Endothelial cell of umbilical vein (primary cell): ENCODE measurements around the gene NCOA3. TPM values are rescaled to one million over a fixed set of nuclear protein-coding genes. Genes with fewer than 3 reads are reported as not detected.
"Not testable (repeated sequence)": the region's sequence is repeated elsewhere in the genome, so short reads cannot be mapped to it uniquely, and the experiment has no call there.

Source experiments
- BruUV-seq: library from RNA; stranded (reverse); fragments of 400-500 nt; replicated peaks from 2 replicates; lab custom pipeline; 2021; lab: Mats Ljungman, UMichigan
- CTCF ChIA-PET: fragments of 300-600, 350-600 bp; sonication (Branson Sonifier 250); formaldehyde crosslinking; loops from one replicate; lab custom pipeline; 2021; ENCODE audit warnings: antibody characterized with exemption, inconsistent platforms; lab: Charles Lee
- POLR2A ChIA-PET: fragments of 300-600, 350-600 bp; sonication (Branson Sonifier 250); formaldehyde crosslinking; loops from one replicate; lab custom pipeline; 2021; ENCODE audit warnings: antibody characterized with exemption, inconsistent platforms; lab: Charles Lee
- DNase-seq: peaks from one replicate; pipeline ENCODE4 v3.0.0-alpha.2; 2011; ENCODE audit warnings: low read depth, low spot score
- FAIRE-seq: peaks from 2 replicates; lab custom pipeline; 2011; peaks lifted over from hg19 to GRCh38; lab: Jason Lieb, UNC
- H2AFZ ChIP-seq: 2 replicates; pipeline ENCODE4 v1.6.0; 2012; ENCODE audit warnings: low read depth, low read length, control low read depth, inconsistent platforms
- H3K27ac ChIP-seq: 2 replicates; pipeline ENCODE4 v1.5.1; 2011; ENCODE audit warnings: low read depth, mild to moderate bottlenecking, control low read depth, low read length, moderate library complexity; ENCODE audit not compliant: insufficient read depth
- H3K27me3 ChIP-seq, 2 experiments: 2 replicates each; pipeline versions ENCODE4 v1.6.0 to v1.6.1; 2011; ENCODE audit warnings: low read length in 2 of 2, mixed read lengths in 1 of 2; ENCODE audit not compliant: control insufficient read depth in 2 of 2, insufficient read depth in 2 of 2
- H3K36me3 ChIP-seq, 2 experiments: 2 replicates in 1 of 2; 3 replicates in 1 of 2; pipeline ENCODE4 v1.5.1; 2011; ENCODE audit warnings: low read length in 2 of 2, mild to moderate bottlenecking in 1 of 2, moderate library complexity in 1 of 2; ENCODE audit not compliant: control insufficient read depth in 2 of 2, insufficient read depth in 2 of 2; ENCODE audit errors: extremely low read depth in 1 of 2
- H3K4me1 ChIP-seq: 3 replicates; pipeline ENCODE4 v1.5.1; 2011; ENCODE audit warnings: mild to moderate bottlenecking, low read length; ENCODE audit not compliant: control insufficient read depth, insufficient read depth; ENCODE audit errors: extremely low read depth
- H3K4me2 ChIP-seq: 2 replicates; pipeline ENCODE4 v1.6.1; 2011; ENCODE audit warnings: low read length, control low read depth, mixed read lengths; ENCODE audit not compliant: insufficient read depth
- H3K4me3 ChIP-seq, 3 experiments: fragments of 200-600 bp in 1 of 3; sonication (generic), shearing (Covaris generic) in 1 of 3; replicated peaks in 1 of 3; 2 replicates each; pipeline ENCODE4 v1.5.1; 2011 to 2016; ENCODE audit warnings: control low read depth in 3 of 3, low read length in 3 of 3, mild to moderate bottlenecking in 2 of 3, inconsistent platforms in 1 of 3, low read depth in 1 of 3, moderate library complexity in 1 of 3; ENCODE audit not compliant: insufficient read depth in 1 of 3
- H3K79me2 ChIP-seq: 2 replicates; pipeline ENCODE4 v1.6.0; 2012; ENCODE audit warnings: low read length, inconsistent platforms; ENCODE audit not compliant: control insufficient read depth, insufficient read depth
- H3K9ac ChIP-seq: replicated peaks from 2 replicates; pipeline ENCODE3; 2011; ENCODE audit warnings: low read length, control low read depth; ENCODE audit not compliant: insufficient read depth; ENCODE audit errors: extremely low read depth
- H3K9me1 ChIP-seq: replicated peaks from 3 replicates; pipeline ENCODE4 v1.6.0; 2011; ENCODE audit warnings: mild to moderate bottlenecking, low read length; ENCODE audit not compliant: control insufficient read depth, insufficient read depth; ENCODE audit errors: extremely low read depth
- H3K9me3 ChIP-seq: replicated peaks from 2 replicates; pipeline ENCODE4 v1.5.1; 2012; ENCODE audit warnings: low read length, inconsistent platforms; ENCODE audit not compliant: control insufficient read depth, insufficient read depth
- H4K20me1 ChIP-seq: replicated peaks from 2 replicates; pipeline ENCODE3; 2011; ENCODE audit warnings: mild to moderate bottlenecking, low read length; ENCODE audit not compliant: control insufficient read depth, insufficient read depth; ENCODE audit errors: extremely low read depth
- EZH2 ChIP-seq: IDR thresholded peaks from 2 replicates; pipeline ENCODE4 v1.6.1; 2012; ENCODE audit warnings: borderline replicate concordance, low read depth, mild to moderate bottlenecking, moderate library complexity, low read length, inconsistent platforms; ENCODE audit not compliant: severe bottlenecking
- FOS ChIP-seq: IDR thresholded peaks from 2 replicates; pipeline ENCODE4 v1.6.1; 2011; ENCODE audit warnings: mild to moderate bottlenecking, low read length, moderate library complexity, borderline replicate concordance; ENCODE audit not compliant: insufficient read depth
- GATA2 ChIP-seq: IDR thresholded peaks from 2 replicates; pipeline ENCODE4 v1.7.0; 2011; ENCODE audit warnings: low read depth, mild to moderate bottlenecking, moderate library complexity, mixed read lengths, low read length; ENCODE audit not compliant: insufficient read length, insufficient read depth
- JUN ChIP-seq: IDR thresholded peaks from 2 replicates; pipeline ENCODE4 v1.6.1; 2011; ENCODE audit warnings: borderline replicate concordance, low read depth; ENCODE audit not compliant: insufficient read length, insufficient read depth
- MYC ChIP-seq: IDR thresholded peaks from one replicate; pipeline ENCODE4 v1.6.1; 2011; ENCODE audit warnings: mild to moderate bottlenecking, low read depth, low read length
- POLR2A ChIP-seq: IDR thresholded peaks from 2 replicates; pipeline ENCODE4 v1.6.1; 2012; ENCODE audit warnings: low read depth, mild to moderate bottlenecking, control low read depth, low read length
- POLR2AphosphoS5 ChIP-seq: IDR thresholded peaks from 2 replicates; pipeline ENCODE4 v1.6.1; 2012; ENCODE audit warnings: low read depth, mild to moderate bottlenecking, control low read depth, low read length, moderate library complexity; ENCODE audit not compliant: insufficient read depth
- dilution Hi-C: fragments of 300-500 bp; cut with MboI; formaldehyde crosslinking; loops from one replicate; pipeline ENCODE4 v1.15.0; 2019; ENCODE audit warnings: low sequenced_read_pairs; ENCODE audit not compliant: extremely low pct_ligation_motif_present
- intact Hi-C: fragments of 100-400 bp; cut with micrococcal nuclease; formaldehyde crosslinking; loops from one replicate; pipeline ENCODE4 v1.10.0; 2022
- polyA plus RNA-seq, 4 experiments: library from polyadenylated mRNA; depleted of rRNA in 3 of 4; stranded (reverse) in 3 of 4; unstranded in 1 of 4; fragments of >200 nt; gene quantifications; 2 replicates each; pipeline versions ENCODE4 v1.2.1 to v1.2.3, GENCODE V29; 2011 to 2012; ENCODE audit warnings: missing spikeins in 1 of 4
- total RNA-seq: library from RNA; stranded (reverse); gene quantifications from 2 replicates; pipeline ENCODE4 v1.2.3, GENCODE V29; 2021
- TF ChIP-seq, protein P1 (sequence below): IDR thresholded peaks from 2 replicates; pipeline ENCODE4 v1.6.1; 2011; ENCODE audit not compliant: insufficient read depth, insufficient read length
- TF ChIP-seq, protein P2 (sequence below), 2 donors: IDR thresholded peaks; 1 replicate in 1 of 2; 2 replicates in 1 of 2; pipeline ENCODE4 v1.5.1; 2011; ENCODE audit warnings: low read length in 2 of 2, mild to moderate bottlenecking in 2 of 2, moderate library complexity in 2 of 2, control low read depth in 1 of 2, inconsistent platforms in 1 of 2, low read depth in 1 of 2; ENCODE audit not compliant: insufficient read depth in 1 of 2; ENCODE audit errors: extremely low read depth in 1 of 2

The NCOA3 gene
- total and polyA plus RNA-seq, 2 donors (not counting 3 experiments of a cell fraction or from before 2014, with no cell fraction given), result 12.0 to 35.6 TPM

DNA sequence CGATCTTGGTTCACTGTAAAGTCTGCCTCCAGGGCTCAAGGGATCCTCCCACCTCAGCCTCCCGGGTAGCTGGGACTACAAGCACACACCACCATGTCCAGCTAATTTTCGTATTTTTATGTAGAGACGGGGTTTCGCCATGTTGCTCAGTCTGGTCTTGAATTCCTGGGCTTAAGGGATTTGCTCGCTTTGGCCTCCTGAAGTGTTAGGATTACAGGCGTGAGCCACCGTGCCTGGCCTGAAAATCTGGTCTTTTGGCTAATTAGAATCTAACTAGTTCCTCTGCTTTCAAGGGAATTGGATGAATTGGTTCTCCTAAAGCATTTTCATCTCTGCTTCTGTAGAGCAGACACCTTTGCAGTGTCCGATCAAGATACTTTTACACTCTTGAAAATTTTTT lies 51.3 kb downstream of the NCOA3 start:
- Histone ChIP-seq H3K27ac (no peak overlapping the region), H3K4me1 (no peaks in the 10 kb centered on the region), H3K4me2 (no peak overlapping the region), H3K9ac (no peak overlapping the region), H4K20me1 (no peaks in the 10 kb centered on the region), H3K4me3 (no peak overlapping the region), H3K79me2 (peaks cover 48% of the 10 kb centered on the region), H3K27me3 (no peaks in the 10 kb centered on the region), H2AFZ (no peak overlapping the region), H3K9me3 (no peaks in the 10 kb centered on the region), H3K9me1 (no peaks in the 10 kb centered on the region), H3K36me3 (no peaks in the 10 kb centered on the region)
- no TSS peak for BruUV-seq
- dilution Hi-C loops (no loop called here), intact Hi-C loops (no loop called here)
- no peak for DNase-seq
- no peak for TF ChIP-seq MYC
- no peak for TF ChIP-seq POLR2A
- TF ChIP-seq GATA2, result no peak
- TF ChIP-seq POLR2AphosphoS5, result no peak
- TF ChIP-seq, protein P1, sequence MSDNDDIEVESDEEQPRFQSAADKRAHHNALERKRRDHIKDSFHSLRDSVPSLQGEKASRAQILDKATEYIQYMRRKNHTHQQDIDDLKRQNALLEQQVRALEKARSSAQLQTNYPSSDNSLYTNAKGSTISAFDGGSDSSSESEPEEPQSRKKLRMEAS, result no peak
- TF ChIP-seq FOS, result no peak
- TF ChIP-seq, protein P2, sequence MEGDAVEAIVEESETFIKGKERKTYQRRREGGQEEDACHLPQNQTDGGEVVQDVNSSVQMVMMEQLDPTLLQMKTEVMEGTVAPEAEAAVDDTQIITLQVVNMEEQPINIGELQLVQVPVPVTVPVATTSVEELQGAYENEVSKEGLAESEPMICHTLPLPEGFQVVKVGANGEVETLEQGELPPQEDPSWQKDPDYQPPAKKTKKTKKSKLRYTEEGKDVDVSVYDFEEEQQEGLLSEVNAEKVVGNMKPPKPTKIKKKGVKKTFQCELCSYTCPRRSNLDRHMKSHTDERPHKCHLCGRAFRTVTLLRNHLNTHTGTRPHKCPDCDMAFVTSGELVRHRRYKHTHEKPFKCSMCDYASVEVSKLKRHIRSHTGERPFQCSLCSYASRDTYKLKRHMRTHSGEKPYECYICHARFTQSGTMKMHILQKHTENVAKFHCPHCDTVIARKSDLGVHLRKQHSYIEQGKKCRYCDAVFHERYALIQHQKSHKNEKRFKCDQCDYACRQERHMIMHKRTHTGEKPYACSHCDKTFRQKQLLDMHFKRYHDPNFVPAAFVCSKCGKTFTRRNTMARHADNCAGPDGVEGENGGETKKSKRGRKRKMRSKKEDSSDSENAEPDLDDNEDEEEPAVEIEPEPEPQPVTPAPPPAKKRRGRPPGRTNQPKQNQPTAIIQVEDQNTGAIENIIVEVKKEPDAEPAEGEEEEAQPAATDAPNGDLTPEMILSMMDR (IDR thresholded peaks at IDR 0.05; ENCODE audit: extremely low read depth in 1 of 2, insufficient read depth in 1 of 2, low read depth in 1 of 2, low read length in 2 of 2), result no peak
- TF ChIP-seq JUN, result no peak
- no peak for TF ChIP-seq EZH2
- CTCF ChIA-PET, result no interaction called here
- POLR2A ChIA-PET, result no interaction called here
- FAIRE-seq, result no peak

DNA sequence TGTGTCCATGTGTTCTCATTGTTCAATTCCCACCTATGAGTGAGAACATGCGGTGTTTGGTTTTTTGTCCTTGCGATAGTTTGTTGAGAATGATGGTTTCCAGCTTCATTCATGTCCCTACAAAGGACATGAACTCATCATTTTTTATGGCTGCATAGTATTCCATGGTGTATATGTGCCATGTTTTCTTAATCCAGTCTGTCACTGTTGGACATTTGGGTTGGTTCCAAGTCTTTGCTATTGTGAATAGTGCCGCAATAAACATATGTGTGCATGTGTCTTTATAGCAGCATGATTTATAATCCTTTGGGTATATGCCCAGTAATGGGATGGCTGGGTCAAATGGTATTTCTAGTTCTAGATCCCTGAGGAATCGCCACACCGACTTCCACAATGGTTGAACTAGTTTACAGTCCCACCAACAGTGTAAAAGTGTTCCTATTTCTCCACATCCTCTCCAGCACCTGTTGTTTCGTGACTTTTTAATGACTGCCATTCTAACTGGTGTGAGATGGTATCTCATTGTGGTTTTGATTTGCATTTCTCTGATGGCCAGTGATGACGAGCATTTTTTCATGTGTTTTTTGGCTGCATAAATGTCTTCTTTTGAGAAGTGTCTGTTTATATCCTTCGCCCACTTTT lies 52.0 kb downstream of the NCOA3 start:
- DNase-seq, FAIRE-seq, H3K4me3 ChIP-seq, BruUV-seq, H3K36me3 ChIP-seq, H3K27me3 ChIP-seq, H2AFZ ChIP-seq, H3K9ac ChIP-seq, H3K4me1 ChIP-seq, dilution Hi-C loops, CTCF ChIA-PET, intact Hi-C loops, POLR2A ChIA-PET, H3K9me3 ChIP-seq, H3K27ac ChIP-seq, H3K9me1 ChIP-seq, H4K20me1 ChIP-seq, H3K4me2 ChIP-seq: not testable (repeated sequence)
- peaks cover 49% of the 10 kb centered on the region for H3K79me2 ChIP-seq

DNA sequence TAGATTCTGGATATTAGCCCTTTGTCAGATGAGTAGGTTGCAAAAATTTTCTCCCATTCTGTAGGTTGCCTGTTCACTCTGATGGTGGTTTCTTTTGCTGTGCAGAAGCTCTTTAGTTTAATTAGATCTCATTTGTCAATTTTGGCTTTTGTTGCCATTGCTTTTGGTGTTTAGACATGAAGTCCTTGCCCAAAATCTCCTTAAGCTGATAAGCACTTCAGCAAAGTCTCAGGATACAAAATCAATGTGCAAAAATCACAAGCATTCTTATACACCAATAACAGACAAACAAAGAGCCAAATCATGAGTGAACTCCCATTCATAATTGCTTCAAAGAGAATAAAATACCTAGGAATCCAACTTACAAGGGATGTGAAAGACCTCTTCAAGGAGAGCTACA lies 52.6 kb downstream of the NCOA3 start:
- H3K9me1 ChIP-seq, H3K36me3 ChIP-seq, CTCF ChIA-PET, POLR2A ChIA-PET, intact Hi-C loops, H3K4me1 ChIP-seq, H3K9me3 ChIP-seq, H3K9ac ChIP-seq, dilution Hi-C loops, DNase-seq, BruUV-seq, H3K27ac ChIP-seq, H3K4me3 ChIP-seq, FAIRE-seq, H2AFZ ChIP-seq, H3K27me3 ChIP-seq, H4K20me1 ChIP-seq, H3K4me2 ChIP-seq: not testable (repeated sequence)
- H3K79me2 ChIP-seq, result peaks cover 50% of the 10 kb centered on the region
